WTC11 (cell line): ENCODE results near the gene SARDH. TPM values are rescaled to one million over a fixed set of nuclear protein-coding genes. Genes with fewer than 3 reads are reported as not detected.

Experiments used
- ATAC-seq: fragments of 200-7000 bp; cut with Tn5 transposase; 2 replicates; pipeline ENCODE4 v1.10.0; 2021; ENCODE audit warnings: mild to moderate bottlenecking, moderate library complexity
- CTCF ChIA-PET: fragments of 300-600 bp; sonication (Branson Sonifier 250); formaldehyde crosslinking; loops from one replicate; lab custom pipeline; 2021; ENCODE audit warnings: antibody characterized with exemption; lab: Charles Lee
- POLR2A ChIA-PET: fragments of 350-600 bp; sonication (Branson Sonifier 250); formaldehyde crosslinking; loops from one replicate; lab custom pipeline; 2021; ENCODE audit warnings: antibody characterized with exemption; lab: Charles Lee
- DNase-seq: peaks from one replicate; pipeline ENCODE4 v3.0.0; 2021; ENCODE audit warnings: low spot score
- H3K27ac Mint-ChIP-seq: 2 replicates; pipeline ENCODE4 v1.8.0; 2021; ENCODE audit warnings: mixed read lengths
- H3K27me3 Mint-ChIP-seq: 2 replicates; pipeline ENCODE4 v1.8.0; 2021; ENCODE audit warnings: low read depth, mild to moderate bottlenecking, moderate library complexity, mixed read lengths
- H3K36me3 Mint-ChIP-seq: 2 replicates; pipeline ENCODE4 v1.8.0; 2021; ENCODE audit warnings: mixed read lengths
- H3K4me1 Mint-ChIP-seq: 2 replicates; pipeline ENCODE4 v1.8.0; 2022; ENCODE audit warnings: mixed read lengths
- H3K4me3 Mint-ChIP-seq: 2 replicates; pipeline ENCODE4 v1.8.0; 2021; ENCODE audit warnings: mild to moderate bottlenecking, moderate library complexity, mixed read lengths
- H3K9me3 Mint-ChIP-seq: 2 replicates; pipeline ENCODE4 v1.8.0; 2021; ENCODE audit warnings: mixed read lengths
- CTCF ChIP-seq: fragments of 200-600 bp; IDR thresholded peaks from 2 replicates; pipeline ENCODE4 v1.8.0; 2022; ENCODE audit warnings: antibody characterized with exemption
- EMX1 ChIP-seq: fragments of 250-450 bp; sonication (Bioruptor Pico); IDR thresholded peaks from 2 replicates; pipeline ENCODE4 v1.8.0; 2021; ENCODE audit warnings: mild to moderate bottlenecking
- ESRRA ChIP-seq: sonication (generic); formaldehyde crosslinking; IDR thresholded peaks from 2 replicates; pipeline ENCODE4 v1.8.1; 2022; ENCODE audit warnings: mild to moderate bottlenecking, missing genetic modification reagents, borderline replicate concordance
- GABPB1 ChIP-seq: sonication (generic); formaldehyde crosslinking; IDR thresholded peaks from 2 replicates; pipeline ENCODE4 v1.8.1; 2023; ENCODE audit warnings: mild to moderate bottlenecking, missing genetic modification reagents
- HMGA2 ChIP-seq: fragments of 250-450 bp; sonication (Bioruptor Pico); IDR thresholded peaks from 2 replicates; pipeline ENCODE4 v1.4.0; 2021; ENCODE audit warnings: mild to moderate bottlenecking, moderate library complexity
- JAZF1 ChIP-seq: fragments of 250-450 bp; sonication (Bioruptor Pico); IDR thresholded peaks from 2 replicates; pipeline ENCODE4 v1.9.0; 2021; ENCODE audit warnings: moderate library complexity, mild to moderate bottlenecking, inconsistent platforms
- MYBL2 ChIP-seq: sonication (generic); formaldehyde crosslinking; IDR thresholded peaks from 2 replicates; pipeline ENCODE4 v1.8.1; 2023; ENCODE audit warnings: mild to moderate bottlenecking, moderate library complexity, missing genetic modification reagents
- NFATC4 ChIP-seq: fragments of 250-450 bp; sonication (Bioruptor Pico); IDR thresholded peaks from 2 replicates; pipeline ENCODE4 v1.9.0; 2021; ENCODE audit warnings: mild to moderate bottlenecking
- SOX15 ChIP-seq: fragments of 250-450 bp; sonication (Bioruptor Pico); IDR thresholded peaks from 2 replicates; pipeline ENCODE4 v1.9.0; 2021; ENCODE audit warnings: mild to moderate bottlenecking
- TEAD4 ChIP-seq: sonication (generic); formaldehyde crosslinking; IDR thresholded peaks from 2 replicates; pipeline ENCODE4 v1.8.0; 2022; ENCODE audit warnings: mild to moderate bottlenecking, missing genetic modification reagents
- USF2 ChIP-seq: sonication (generic); formaldehyde crosslinking; IDR thresholded peaks from 2 replicates; pipeline ENCODE4 v1.8.1; 2023; ENCODE audit warnings: mild to moderate bottlenecking, missing genetic modification reagents, moderate library complexity
- ZNF138 ChIP-seq: sonication (generic); formaldehyde crosslinking; conservative IDR thresholded peaks from 2 replicates; pipeline ENCODE4 v1.8.1; 2022; ENCODE audit warnings: mild to moderate bottlenecking, moderate library complexity, missing genetic modification reagents
- ZNF232 ChIP-seq: sonication (generic); formaldehyde crosslinking; IDR thresholded peaks from 2 replicates; pipeline ENCODE4 v1.8.0; 2022; ENCODE audit warnings: mild to moderate bottlenecking, missing genetic modification reagents
- ZNF396 ChIP-seq: fragments of 250-450 bp; sonication (Bioruptor Pico); IDR thresholded peaks from 2 replicates; pipeline ENCODE4 v1.8.0; 2021; ENCODE audit warnings: mild to moderate bottlenecking, moderate library complexity, borderline replicate concordance
- total RNA-seq: library from RNA; stranded (reverse); gene quantifications from 3 replicates; pipeline ENCODE4 v1.2.3, GENCODE V29; 2021
- TF ChIP-seq, protein P1 (sequence below): fragments of 250-450 bp; sonication (Bioruptor Pico); conservative IDR thresholded peaks from 2 replicates; pipeline ENCODE4 v1.9.0; 2021; ENCODE audit warnings: mild to moderate bottlenecking
- TF ChIP-seq, protein P2 (sequence below): fragments of 250-450 bp; sonication (Bioruptor Pico); IDR thresholded peaks from 2 replicates; pipeline ENCODE4 v1.9.0; 2021; ENCODE audit warnings: mild to moderate bottlenecking
- TF ChIP-seq, protein P3 (sequence below): fragments of 250-450 bp; sonication (Bioruptor Pico); IDR thresholded peaks from 2 replicates; pipeline ENCODE4 v1.9.0; 2021; ENCODE audit warnings: moderate library complexity, mild to moderate bottlenecking, inconsistent platforms, borderline replicate concordance
- TF ChIP-seq, protein P4 (sequence below): sonication (generic); formaldehyde crosslinking; IDR thresholded peaks from 2 replicates; pipeline ENCODE4 v1.8.1; 2023; ENCODE audit warnings: mild to moderate bottlenecking, missing genetic modification reagents, moderate library complexity
- TF ChIP-seq, protein P5 (sequence below): sonication (generic); formaldehyde crosslinking; IDR thresholded peaks from 2 replicates; pipeline ENCODE4 v1.8.1; 2022; ENCODE audit warnings: mild to moderate bottlenecking, moderate library complexity, missing genetic modification reagents
- TF ChIP-seq, protein P6 (sequence below): sonication (generic); formaldehyde crosslinking; IDR thresholded peaks from 2 replicates; pipeline ENCODE4 v1.8.0; 2022; ENCODE audit warnings: mild to moderate bottlenecking, missing genetic modification reagents

The SARDH gene
- total RNA-seq, 1 experiment from 2014 or later: 8.5 TPM

DNA sequence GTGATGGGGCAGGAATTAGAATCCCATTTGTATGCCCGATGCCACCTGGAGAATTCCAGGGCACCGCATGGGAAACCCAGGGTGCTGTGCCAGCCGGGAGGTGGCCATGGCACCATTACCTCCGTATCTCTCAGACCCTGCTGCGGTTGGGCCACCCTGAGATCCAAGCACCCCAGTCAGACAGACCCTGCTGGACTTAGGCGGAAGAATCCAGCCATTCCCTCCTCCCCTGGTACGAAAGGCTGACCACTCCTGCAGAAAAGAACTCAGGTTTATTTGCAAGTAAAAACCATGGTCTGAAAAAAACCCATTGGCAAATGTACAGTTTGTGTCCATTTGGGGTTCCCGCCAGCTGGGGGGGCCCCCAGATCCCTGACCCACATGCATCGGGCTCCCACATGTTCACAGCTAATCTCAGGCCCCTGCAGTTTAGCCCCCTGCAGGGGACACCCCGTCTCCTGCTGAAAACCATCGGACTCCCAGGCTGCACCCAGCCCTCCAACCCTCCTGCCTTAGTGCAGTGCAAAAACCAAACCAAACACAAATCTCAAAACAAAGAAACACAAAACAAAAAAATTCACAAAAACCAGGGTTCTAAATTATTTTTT is 23.6 kb upstream of the SARDH start:
- Mint-ChIP-seq H3K27ac (no peak overlapping the region), H3K4me1 (peaks cover 3% of the 10 kb centered on the region; the same call in 1 of the 2 replicates), H3K27me3 (no peaks in the 10 kb centered on the region; the same call in 1 of the 2 replicates), H3K9me3 (peaks cover 11% of the 10 kb centered on the region), H3K4me3 (no peak overlapping the region), H3K36me3 (peaks cover 27% of the 10 kb centered on the region)
- no peak for ATAC-seq
- ChIA-PET CTCF (no interaction called here), POLR2A (interaction anchor here (0.7 kb wide), 1 partner anchor 1621 kb away, joined by 3 read pairs; no protein-coding TSS in a partner anchor)
- no peak for DNase-seq
- TF ChIP-seq, protein P1, sequence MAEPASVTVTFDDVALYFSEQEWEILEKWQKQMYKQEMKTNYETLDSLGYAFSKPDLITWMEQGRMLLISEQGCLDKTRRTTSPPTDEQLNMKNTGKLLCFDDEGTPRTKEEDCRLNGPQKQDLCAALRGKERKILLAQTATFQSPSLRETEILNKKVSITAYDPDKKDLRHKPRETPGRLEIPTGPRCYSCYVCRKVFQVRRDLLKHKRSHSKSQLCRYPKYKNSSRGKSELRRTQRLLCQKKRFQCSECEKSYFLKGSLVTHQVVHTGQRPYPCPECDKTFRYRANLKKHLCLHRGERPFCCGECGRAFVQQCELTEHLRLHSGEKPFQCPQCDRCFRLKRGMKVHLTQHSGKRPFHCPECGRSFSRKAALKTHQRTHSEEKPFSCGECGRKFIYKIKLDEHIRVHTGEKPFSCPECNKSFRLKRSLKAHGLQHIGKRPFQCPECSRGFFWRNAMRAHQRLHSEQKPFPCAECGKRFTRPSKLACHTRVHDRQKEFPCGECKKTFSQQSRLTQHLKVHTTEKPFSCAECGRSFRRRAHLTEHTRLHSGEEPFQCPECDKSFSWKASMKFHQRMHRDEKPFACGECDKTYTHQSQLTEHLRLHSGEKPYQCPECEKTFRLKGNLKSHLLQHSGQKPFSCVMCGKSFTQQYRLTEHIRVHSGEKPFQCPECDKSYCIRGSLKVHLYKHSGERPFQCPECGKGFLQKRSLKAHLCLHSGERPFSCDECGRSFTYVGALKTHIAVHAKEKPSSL (CRISPR knock-in tag): no peak
- TF ChIP-seq, protein P2, sequence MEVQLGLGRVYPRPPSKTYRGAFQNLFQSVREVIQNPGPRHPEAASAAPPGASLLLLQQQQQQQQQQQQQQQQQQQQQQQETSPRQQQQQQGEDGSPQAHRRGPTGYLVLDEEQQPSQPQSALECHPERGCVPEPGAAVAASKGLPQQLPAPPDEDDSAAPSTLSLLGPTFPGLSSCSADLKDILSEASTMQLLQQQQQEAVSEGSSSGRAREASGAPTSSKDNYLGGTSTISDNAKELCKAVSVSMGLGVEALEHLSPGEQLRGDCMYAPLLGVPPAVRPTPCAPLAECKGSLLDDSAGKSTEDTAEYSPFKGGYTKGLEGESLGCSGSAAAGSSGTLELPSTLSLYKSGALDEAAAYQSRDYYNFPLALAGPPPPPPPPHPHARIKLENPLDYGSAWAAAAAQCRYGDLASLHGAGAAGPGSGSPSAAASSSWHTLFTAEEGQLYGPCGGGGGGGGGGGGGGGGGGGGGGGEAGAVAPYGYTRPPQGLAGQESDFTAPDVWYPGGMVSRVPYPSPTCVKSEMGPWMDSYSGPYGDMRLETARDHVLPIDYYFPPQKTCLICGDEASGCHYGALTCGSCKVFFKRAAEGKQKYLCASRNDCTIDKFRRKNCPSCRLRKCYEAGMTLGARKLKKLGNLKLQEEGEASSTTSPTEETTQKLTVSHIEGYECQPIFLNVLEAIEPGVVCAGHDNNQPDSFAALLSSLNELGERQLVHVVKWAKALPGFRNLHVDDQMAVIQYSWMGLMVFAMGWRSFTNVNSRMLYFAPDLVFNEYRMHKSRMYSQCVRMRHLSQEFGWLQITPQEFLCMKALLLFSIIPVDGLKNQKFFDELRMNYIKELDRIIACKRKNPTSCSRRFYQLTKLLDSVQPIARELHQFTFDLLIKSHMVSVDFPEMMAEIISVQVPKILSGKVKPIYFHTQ (CRISPR knock-in tag): no peak
- no peak for TF ChIP-seq ESRRA
- TF ChIP-seq, protein P3, sequence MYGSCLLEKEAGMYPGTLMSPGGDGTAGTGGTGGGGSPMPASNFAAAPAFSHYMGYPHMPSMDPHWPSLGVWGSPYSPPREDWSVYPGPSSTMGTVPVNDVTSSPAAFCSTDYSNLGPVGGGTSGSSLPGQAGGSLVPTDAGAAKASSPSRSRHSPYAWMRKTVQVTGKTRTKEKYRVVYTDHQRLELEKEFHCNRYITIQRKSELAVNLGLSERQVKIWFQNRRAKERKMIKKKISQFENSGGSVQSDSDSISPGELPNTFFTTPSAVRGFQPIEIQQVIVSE (CRISPR knock-in tag): no peak
- TF ChIP-seq CTCF: no peak
- TF ChIP-seq HMGA2 (CRISPR knock-in tag): no peak
- no peak for TF ChIP-seq TEAD4 (CRISPR knock-in tag)
- TF ChIP-seq, protein P4, sequence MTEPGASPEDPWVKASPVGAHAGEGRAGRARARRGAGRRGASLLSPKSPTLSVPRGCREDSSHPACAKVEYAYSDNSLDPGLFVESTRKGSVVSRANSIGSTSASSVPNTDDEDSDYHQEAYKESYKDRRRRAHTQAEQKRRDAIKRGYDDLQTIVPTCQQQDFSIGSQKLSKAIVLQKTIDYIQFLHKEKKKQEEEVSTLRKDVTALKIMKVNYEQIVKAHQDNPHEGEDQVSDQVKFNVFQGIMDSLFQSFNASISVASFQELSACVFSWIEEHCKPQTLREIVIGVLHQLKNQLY (CRISPR knock-in tag): no peak
- no peak for TF ChIP-seq GABPB1

GRCh38 chr9:133760713-133761290 is 22.6 kb upstream of the SARDH start:
- Mint-ChIP-seq H3K36me3 (peaks cover 19% of the 10 kb centered on the region), H3K4me3 (no peak overlapping the region), H3K27ac (no peak overlapping the region)
- TF ChIP-seq ZNF396 (no peak), JAZF1 (CRISPR knock-in tag) (no peak), ZNF138 (no peak), SOX15 (CRISPR knock-in tag) (no peak), ZNF232 (no peak), MYBL2 (CRISPR knock-in tag) (no peak), TEAD4 (CRISPR knock-in tag) (no peak), EMX1 (CRISPR knock-in tag) (no peak), NFATC4 (CRISPR knock-in tag) (no peak), USF2 (CRISPR knock-in tag) (no peak)
- TF ChIP-seq, protein P5, sequence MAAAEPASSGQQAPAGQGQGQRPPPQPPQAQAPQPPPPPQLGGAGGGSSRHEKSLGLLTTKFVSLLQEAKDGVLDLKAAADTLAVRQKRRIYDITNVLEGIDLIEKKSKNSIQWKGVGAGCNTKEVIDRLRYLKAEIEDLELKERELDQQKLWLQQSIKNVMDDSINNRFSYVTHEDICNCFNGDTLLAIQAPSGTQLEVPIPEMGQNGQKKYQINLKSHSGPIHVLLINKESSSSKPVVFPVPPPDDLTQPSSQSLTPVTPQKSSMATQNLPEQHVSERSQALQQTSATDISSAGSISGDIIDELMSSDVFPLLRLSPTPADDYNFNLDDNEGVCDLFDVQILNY (CRISPR knock-in tag): no peak
- TF ChIP-seq, protein P3 (CRISPR knock-in tag): no peak
- TF ChIP-seq, protein P6, sequence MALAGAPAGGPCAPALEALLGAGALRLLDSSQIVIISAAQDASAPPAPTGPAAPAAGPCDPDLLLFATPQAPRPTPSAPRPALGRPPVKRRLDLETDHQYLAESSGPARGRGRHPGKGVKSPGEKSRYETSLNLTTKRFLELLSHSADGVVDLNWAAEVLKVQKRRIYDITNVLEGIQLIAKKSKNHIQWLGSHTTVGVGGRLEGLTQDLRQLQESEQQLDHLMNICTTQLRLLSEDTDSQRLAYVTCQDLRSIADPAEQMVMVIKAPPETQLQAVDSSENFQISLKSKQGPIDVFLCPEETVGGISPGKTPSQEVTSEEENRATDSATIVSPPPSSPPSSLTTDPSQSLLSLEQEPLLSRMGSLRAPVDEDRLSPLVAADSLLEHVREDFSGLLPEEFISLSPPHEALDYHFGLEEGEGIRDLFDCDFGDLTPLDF (CRISPR knock-in tag): no peak
- TF ChIP-seq, all 79 proteins: peak for 0
- Mint-ChIP-seq H3K9me3 (peaks cover 4% of the 10 kb centered on the region), H3K27me3 (no peaks in the 10 kb centered on the region; the same call in 1 of the 2 replicates), H3K4me1 (peaks cover 3% of the 10 kb centered on the region; the same call in 1 of the 2 replicates)
- DNase-seq (no peak), ATAC-seq (no peak)
- ChIA-PET POLR2A (interaction anchor here (0.7 kb wide), 1 partner anchor 1620 kb away, joined by 3 read pairs; no protein-coding TSS in a partner anchor), CTCF (no interaction called here)
